Astrocyte (in vitro differentiated cells and primary cell): ENCODE measurements around the gene PTPRD.

Source experiments
- EZH2 ChIP-seq: IDR thresholded peaks from 2 replicates; pipeline ENCODE4 v1.6.1; 2012; ENCODE audit warnings: mild to moderate bottlenecking, low read length, inconsistent platforms; ENCODE audit not compliant: insufficient read depth
- TF ChIP-seq, protein P1 (sequence below): IDR thresholded peaks from 2 replicates; pipeline ENCODE4 v1.5.1; 2011; ENCODE audit warnings: low read depth, mild to moderate bottlenecking, inconsistent platforms, low read length, moderate library complexity; ENCODE audit not compliant: insufficient read depth

GRCh38 chr9:10614196-10614800 lies 1.5 kb upstream of the PTPRD start:
- TF ChIP-seq, protein P1, sequence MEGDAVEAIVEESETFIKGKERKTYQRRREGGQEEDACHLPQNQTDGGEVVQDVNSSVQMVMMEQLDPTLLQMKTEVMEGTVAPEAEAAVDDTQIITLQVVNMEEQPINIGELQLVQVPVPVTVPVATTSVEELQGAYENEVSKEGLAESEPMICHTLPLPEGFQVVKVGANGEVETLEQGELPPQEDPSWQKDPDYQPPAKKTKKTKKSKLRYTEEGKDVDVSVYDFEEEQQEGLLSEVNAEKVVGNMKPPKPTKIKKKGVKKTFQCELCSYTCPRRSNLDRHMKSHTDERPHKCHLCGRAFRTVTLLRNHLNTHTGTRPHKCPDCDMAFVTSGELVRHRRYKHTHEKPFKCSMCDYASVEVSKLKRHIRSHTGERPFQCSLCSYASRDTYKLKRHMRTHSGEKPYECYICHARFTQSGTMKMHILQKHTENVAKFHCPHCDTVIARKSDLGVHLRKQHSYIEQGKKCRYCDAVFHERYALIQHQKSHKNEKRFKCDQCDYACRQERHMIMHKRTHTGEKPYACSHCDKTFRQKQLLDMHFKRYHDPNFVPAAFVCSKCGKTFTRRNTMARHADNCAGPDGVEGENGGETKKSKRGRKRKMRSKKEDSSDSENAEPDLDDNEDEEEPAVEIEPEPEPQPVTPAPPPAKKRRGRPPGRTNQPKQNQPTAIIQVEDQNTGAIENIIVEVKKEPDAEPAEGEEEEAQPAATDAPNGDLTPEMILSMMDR, result no peak
- TF ChIP-seq EZH2, result no peak
